ENCODE measurements around the gene DAPK2.

- TF ChIP-seq TAF1 (IDR thresholded peaks at IDR 0.05; ENCODE audit: borderline replicate concordance, insufficient read depth, low read length) (no peak), SIN3A (IDR thresholded peaks at IDR 0.05; ENCODE audit: borderline replicate concordance, insufficient read depth, low read length) (no peak), POLR2AphosphoS5 (IDR thresholded peaks at IDR 0.05; ENCODE audit: low read depth, low read length) (no peak)
- TF ChIP-seq, protein P1, sequence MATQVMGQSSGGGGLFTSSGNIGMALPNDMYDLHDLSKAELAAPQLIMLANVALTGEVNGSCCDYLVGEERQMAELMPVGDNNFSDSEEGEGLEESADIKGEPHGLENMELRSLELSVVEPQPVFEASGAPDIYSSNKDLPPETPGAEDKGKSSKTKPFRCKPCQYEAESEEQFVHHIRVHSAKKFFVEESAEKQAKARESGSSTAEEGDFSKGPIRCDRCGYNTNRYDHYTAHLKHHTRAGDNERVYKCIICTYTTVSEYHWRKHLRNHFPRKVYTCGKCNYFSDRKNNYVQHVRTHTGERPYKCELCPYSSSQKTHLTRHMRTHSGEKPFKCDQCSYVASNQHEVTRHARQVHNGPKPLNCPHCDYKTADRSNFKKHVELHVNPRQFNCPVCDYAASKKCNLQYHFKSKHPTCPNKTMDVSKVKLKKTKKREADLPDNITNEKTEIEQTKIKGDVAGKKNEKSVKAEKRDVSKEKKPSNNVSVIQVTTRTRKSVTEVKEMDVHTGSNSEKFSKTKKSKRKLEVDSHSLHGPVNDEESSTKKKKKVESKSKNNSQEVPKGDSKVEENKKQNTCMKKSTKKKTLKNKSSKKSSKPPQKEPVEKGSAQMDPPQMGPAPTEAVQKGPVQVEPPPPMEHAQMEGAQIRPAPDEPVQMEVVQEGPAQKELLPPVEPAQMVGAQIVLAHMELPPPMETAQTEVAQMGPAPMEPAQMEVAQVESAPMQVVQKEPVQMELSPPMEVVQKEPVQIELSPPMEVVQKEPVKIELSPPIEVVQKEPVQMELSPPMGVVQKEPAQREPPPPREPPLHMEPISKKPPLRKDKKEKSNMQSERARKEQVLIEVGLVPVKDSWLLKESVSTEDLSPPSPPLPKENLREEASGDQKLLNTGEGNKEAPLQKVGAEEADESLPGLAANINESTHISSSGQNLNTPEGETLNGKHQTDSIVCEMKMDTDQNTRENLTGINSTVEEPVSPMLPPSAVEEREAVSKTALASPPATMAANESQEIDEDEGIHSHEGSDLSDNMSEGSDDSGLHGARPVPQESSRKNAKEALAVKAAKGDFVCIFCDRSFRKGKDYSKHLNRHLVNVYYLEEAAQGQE (IDR thresholded peaks at IDR 0.05; ENCODE audit: insufficient read depth in 1 of 2, low read depth in 2 of 2, low read length in 2 of 2): no peak
Measured at GRCh38 chr15:63944681-63944955, 101.7 kb downstream of the DAPK2 start.

Measured in PFSK-1 (cell line).